ENCODE data around the gene OR2AT4. TPM values are rescaled to one million over a fixed set of nuclear protein-coding genes. Genes with fewer than 3 reads are reported as not detected.

OR2AT4 gene
- total and polyA plus RNA-seq, 2 of the 4 experiments (the other 2 are of a cell fraction): not detected

DNA sequence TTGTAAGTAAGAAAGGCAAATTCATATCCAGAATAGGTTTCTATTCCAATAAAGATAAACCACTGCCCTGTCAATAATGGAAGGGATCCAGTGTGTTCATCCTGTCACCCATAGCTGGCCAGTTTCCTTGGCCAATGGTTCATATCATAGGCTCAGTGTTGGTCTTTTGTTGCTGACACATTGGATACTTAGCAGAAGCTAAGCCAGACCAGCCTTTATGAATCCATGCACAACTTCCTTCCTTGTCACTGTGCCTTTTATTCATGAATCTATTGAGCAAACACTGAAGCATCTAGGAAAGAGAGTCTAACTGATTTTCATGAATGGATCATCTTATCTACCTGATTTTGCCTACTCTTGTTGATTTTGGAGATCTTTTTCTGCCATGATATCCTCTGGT, 20.0 kb downstream of the OR2AT4 start:
- Histone ChIP-seq H3K36me3 (ENCODE audit: control insufficient read depth, insufficient read depth, low read length) (no peaks in the 10 kb centered on the region), H3K79me1 (ENCODE audit: low read depth in 1 of 2, low read length in 2 of 2) (no peaks in the 10 kb centered on the region), H3K9me1 (ENCODE audit: insufficient read depth, low read length) (0 out of 2 replicates have a peak, but pooled peaks cover 2% of the 10 kb centered on the region), H2BK5ac (ENCODE audit: low read depth, low read length, poor library complexity, severe bottlenecking) (no peak overlapping the region), H3K27me3 (ENCODE audit: control insufficient read depth, insufficient read depth, low read length) (peaks cover 39% of the 10 kb centered on the region), H4K20me1 (ENCODE audit: insufficient read depth, low read length) (no peaks in the 10 kb centered on the region), H3K14ac (replicated peaks; ENCODE audit: low read depth, low read length) (no peak overlapping the region), H3K18ac (ENCODE audit: low read depth, low read length) (no peak overlapping the region), H3K4me3 (ENCODE audit: insufficient read depth, low read depth, low read length) (no peak overlapping the region), H3K23ac (ENCODE audit: low read depth, low read length) (no peak overlapping the region), H2AK5ac (ENCODE audit: low read depth, low read length) (no peak overlapping the region), H2BK15ac (ENCODE audit: low read depth, low read length) (no peak overlapping the region), H3K4me2 (ENCODE audit: low read depth, low read length) (no peak overlapping the region), H3K9ac (ENCODE audit: low read depth, low read length) (no peak overlapping the region), H2AK9ac (replicated peaks; ENCODE audit: low read depth, low read length, poor library complexity) (no peak overlapping the region), H4K8ac (ENCODE audit: low read depth in 2 of 2, low read length in 2 of 2) (no peak overlapping the region), H2AFZ (replicated peaks; ENCODE audit: low read length, poor library complexity) (no peak overlapping the region), H4K91ac (ENCODE audit: insufficient read depth, low read depth, low read length) (no peak overlapping the region), H2BK20ac (ENCODE audit: low read depth, low read length) (no peak overlapping the region), H3K56ac (ENCODE audit: extremely low read depth, insufficient read depth, low read length) (no peak overlapping the region), H3K4me1 (ENCODE audit: control insufficient read depth, insufficient read depth, low read length) (no peaks in the 10 kb centered on the region), H3K4ac (ENCODE audit: low read depth, low read length) (no peak overlapping the region), H2BK120ac (ENCODE audit: low read depth, low read length) (no peak overlapping the region), H3K9me3 (ENCODE audit: control insufficient read depth, insufficient read depth, low read length) (no peaks in the 10 kb centered on the region), H4K5ac (ENCODE audit: low read depth, low read length) (no peak overlapping the region), H3K27ac (ENCODE audit: insufficient read depth, low read length) (no peak overlapping the region)
- BruUV-seq (replicated peaks): no TSS peak
- ChIA-PET CTCF (no interaction called here), POLR2A (ENCODE audit: unreplicated experiment) (no interaction called here)
- intact Hi-C loops (cut with micrococcal nuclease): no loop called here
- in situ Hi-C loops (cut with MboI; ENCODE audit: low sequenced_read_pairs): no loop called here
- no peak for DNase-seq
- no peak for TF ChIP-seq SMC3 (IDR thresholded peaks at IDR 0.05; ENCODE audit: low read depth, low read length)
- no peak for TF ChIP-seq FOS (IDR thresholded peaks at IDR 0.05; ENCODE audit: low read depth, low read length)
- ATAC-seq (ENCODE audit: low read depth): no peak
- dilution Hi-C loops (cut with HindIII; ENCODE audit: low sequenced_read_pairs, unreplicated experiment): no loop called here

Data from IMR-90 (cell line).